Dendritic cell treated with granulocyte-macrophage colony-stimulating factor and Interleukin-4, amounts not matched to agents 40 ng/mL and 50 ng/mL, for 4 days (primary cell): ENCODE measurements around the gene AFF3.

Experiments used
- H3K27ac Mint-ChIP-seq: one replicate; pipeline ENCODE4 v1.8.0; 2022; ENCODE audit warnings: mild to moderate bottlenecking, mixed read lengths
- H3K27me3 Mint-ChIP-seq: one replicate; pipeline ENCODE4 v1.8.0; 2022; ENCODE audit warnings: mild to moderate bottlenecking, mixed read lengths
- H3K36me3 Mint-ChIP-seq: one replicate; pipeline ENCODE4 v1.8.0; 2022; ENCODE audit warnings: low read depth, mixed read lengths
- H3K4me1 Mint-ChIP-seq: one replicate; pipeline ENCODE4 v1.8.0; 2022; ENCODE audit warnings: low read depth, mixed read lengths
- H3K4me3 Mint-ChIP-seq: one replicate; pipeline ENCODE4 v1.8.0; 2022; ENCODE audit warnings: mild to moderate bottlenecking, moderate library complexity, mixed read lengths
- H3K9me3 Mint-ChIP-seq: one replicate; pipeline ENCODE4 v1.8.0; 2022; ENCODE audit warnings: mixed read lengths
- intact Hi-C: fragments of 100-400 bp; cut with micrococcal nuclease; formaldehyde crosslinking; loops from one replicate; pipeline ENCODE4 v1.15.0; 2022

The AFF3 gene

DNA sequence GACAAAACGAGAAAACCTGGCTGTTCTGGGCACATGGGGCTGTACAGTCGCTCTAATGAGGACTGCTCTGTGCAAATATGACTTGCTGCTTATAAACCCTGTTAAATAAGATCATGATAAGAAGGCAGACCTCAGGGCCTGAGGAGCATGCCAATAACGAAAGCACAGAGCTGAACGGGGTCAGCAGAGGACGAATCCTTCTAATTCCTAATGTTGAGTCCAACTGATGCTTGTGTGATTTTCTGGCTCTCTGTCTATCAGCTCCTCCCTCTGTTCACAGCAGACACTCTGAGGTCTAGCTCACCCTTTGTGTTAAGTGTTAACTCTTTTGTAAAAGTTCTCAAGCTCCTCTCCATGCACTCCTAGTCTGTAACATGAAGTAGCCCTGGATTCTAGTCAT is 485.4 kb downstream of the AFF3 start:
- Mint-ChIP-seq H3K27me3 (no peaks in the 10 kb centered on the region), H3K36me3 (no peaks in the 10 kb centered on the region), H3K4me1 (peaks cover 19% of the 10 kb centered on the region), H3K27ac (no peak overlapping the region), H3K9me3 (no peaks in the 10 kb centered on the region), H3K4me3 (no peak overlapping the region)
- intact Hi-C loops, result no loop called here

- H3K27ac Mint-ChIP-seq, result no peak overlapping the region
- H3K4me3 Mint-ChIP-seq, result no peak overlapping the region
- H3K4me1 Mint-ChIP-seq, result peaks cover 22% of the 10 kb centered on the region
- no peaks in the 10 kb centered on the region for H3K9me3 Mint-ChIP-seq
- no peaks in the 10 kb centered on the region for H3K36me3 Mint-ChIP-seq
- H3K27me3 Mint-ChIP-seq, result no peaks in the 10 kb centered on the region
- intact Hi-C loops, result no loop called here
These were observed 489.0 kb downstream of the AFF3 start for GRCh38 chr2:99653433-99653832.

DNA sequence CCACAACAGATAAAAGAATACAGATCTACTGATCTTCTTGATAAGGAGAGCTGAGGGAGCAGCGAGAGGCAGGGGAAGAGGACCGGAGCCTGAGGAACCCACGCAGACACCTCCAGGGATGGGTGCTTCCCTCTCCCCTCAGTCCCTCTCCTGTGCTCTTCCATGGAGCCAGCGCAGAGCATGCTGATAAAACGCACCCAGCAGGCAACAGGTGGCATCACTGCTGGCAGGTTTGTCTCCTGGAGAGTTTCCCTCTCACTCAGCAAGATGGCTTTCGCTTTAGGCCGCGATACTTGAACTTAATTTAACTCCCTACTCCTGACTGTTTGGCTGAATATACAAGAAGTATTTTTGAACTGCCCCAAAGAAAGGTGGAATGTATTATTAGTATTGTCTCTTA is 489.5 kb downstream of the AFF3 start:
- Mint-ChIP-seq H3K4me3 (no peak overlapping the region), H3K27me3 (no peaks in the 10 kb centered on the region), H3K9me3 (no peaks in the 10 kb centered on the region), H3K27ac (no peak overlapping the region), H3K36me3 (no peaks in the 10 kb centered on the region), H3K4me1 (peaks cover 23% of the 10 kb centered on the region)
- intact Hi-C loops, result no loop called here

- no peaks in the 10 kb centered on the region for H3K9me3 Mint-ChIP-seq
- intact Hi-C loops, result no loop called here
- no peaks in the 10 kb centered on the region for H3K36me3 Mint-ChIP-seq
- no peak overlapping the region for H3K4me3 Mint-ChIP-seq
- peaks cover 16% of the 10 kb centered on the region for H3K4me1 Mint-ChIP-seq
- no peak overlapping the region for H3K27ac Mint-ChIP-seq
- no peaks in the 10 kb centered on the region for H3K27me3 Mint-ChIP-seq
These were observed 490.3 kb downstream of the AFF3 start for GRCh38 chr2:99651930-99652670.

DNA sequence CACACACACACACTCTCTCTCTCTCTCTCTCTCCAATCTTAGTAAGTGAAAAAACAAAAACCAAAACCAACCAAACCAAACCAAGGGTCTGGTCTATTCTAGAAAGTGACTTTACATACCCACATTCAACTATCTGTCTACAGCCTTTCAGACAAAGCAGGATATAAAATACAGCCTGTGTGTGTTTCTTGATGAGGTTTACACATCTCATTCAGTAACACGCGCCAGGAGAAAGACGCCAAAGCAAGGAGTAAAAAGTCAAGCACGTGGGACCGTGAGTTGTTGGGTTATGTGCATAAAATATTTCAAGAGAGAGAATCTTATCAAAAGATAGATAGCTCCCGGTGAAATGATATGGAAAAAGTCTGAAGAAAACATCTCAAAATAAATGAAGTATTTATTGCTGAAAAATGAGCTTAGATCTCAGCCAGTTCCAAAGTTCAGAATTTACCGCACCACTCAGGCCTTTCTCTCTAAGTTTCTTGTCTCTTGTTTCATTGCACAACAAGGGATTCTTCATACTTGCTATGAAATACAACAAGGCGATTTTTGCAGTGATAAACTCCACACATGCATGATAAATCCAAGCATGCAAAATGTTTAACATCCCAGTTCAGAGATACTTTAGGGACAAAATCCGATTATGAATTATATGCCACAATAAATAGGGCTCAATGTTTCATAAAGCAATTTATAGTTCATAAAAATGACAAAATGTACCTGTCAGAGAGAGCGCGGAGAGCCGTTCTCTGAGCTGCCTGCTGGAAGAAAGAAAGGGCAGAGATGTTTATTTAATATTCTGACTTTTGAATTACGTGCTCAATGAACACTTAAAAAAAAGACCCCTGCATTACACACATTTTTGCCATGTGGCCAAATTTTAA is 493.2 kb downstream of the AFF3 start:
- no peaks in the 10 kb centered on the region for H3K9me3 Mint-ChIP-seq
- intact Hi-C loops, result no loop called here
- no peak overlapping the region for H3K27ac Mint-ChIP-seq
- no peak overlapping the region for H3K4me3 Mint-ChIP-seq
- H3K4me1 Mint-ChIP-seq, result peaks cover 16% of the 10 kb centered on the region
- no peaks in the 10 kb centered on the region for H3K27me3 Mint-ChIP-seq
- H3K36me3 Mint-ChIP-seq, result no peaks in the 10 kb centered on the region

- H3K27me3 Mint-ChIP-seq, result no peaks in the 10 kb centered on the region
- H3K27ac Mint-ChIP-seq, result no peak overlapping the region
- H3K36me3 Mint-ChIP-seq, result no peaks in the 10 kb centered on the region
- peaks cover 16% of the 10 kb centered on the region for H3K4me1 Mint-ChIP-seq
- no peak overlapping the region for H3K4me3 Mint-ChIP-seq
- no peaks in the 10 kb centered on the region for H3K9me3 Mint-ChIP-seq
- intact Hi-C loops, result no loop called here
These were observed 494.1 kb downstream of the AFF3 start for GRCh38 chr2:99648178-99648844.

DNA sequence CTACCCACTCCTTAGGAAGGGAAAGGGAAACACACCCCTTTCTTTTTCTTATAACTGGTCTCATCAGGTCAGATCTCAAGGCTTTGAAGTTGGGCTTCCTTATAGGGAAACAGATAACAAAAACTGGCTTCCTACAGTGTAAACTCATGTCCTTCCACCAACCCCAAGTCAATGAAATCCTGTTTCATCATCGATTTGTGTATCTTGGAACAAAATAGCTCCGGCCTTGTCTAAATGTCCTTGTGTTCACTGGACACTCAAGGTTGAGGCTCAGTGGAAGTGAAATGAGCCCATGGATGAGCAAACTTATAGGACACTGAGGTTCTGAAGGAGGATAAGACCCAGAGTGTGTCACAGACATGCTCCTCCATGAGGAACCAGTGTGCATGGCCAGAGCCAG is 496.4 kb downstream of the AFF3 start:
- no peaks in the 10 kb centered on the region for H3K27me3 Mint-ChIP-seq
- H3K27ac Mint-ChIP-seq, result no peak overlapping the region
- H3K9me3 Mint-ChIP-seq, result no peaks in the 10 kb centered on the region
- no peak overlapping the region for H3K4me3 Mint-ChIP-seq
- H3K4me1 Mint-ChIP-seq, result peaks cover 9% of the 10 kb centered on the region
- no peaks in the 10 kb centered on the region for H3K36me3 Mint-ChIP-seq
- intact Hi-C loops, result no loop called here

DNA sequence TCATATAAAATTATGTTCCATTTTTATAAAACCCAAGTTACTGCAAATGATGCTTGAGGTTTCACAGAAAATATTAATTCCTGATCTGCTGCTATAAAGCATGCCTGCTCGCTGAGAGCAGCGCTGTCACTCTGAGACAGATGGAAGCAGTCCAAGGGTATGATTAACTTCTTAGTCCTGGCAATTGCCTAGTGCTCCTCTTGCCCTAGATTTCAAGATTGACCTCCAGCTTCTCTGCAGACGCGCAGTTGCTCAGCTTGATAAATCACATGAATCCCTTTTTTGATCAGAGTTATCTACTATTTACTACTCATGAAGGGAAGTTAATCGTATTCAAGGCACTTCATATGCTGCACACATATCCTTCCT is 498.0 kb downstream of the AFF3 start:
- Mint-ChIP-seq H3K36me3 (no peaks in the 10 kb centered on the region), H3K27me3 (no peaks in the 10 kb centered on the region), H3K4me3 (no peak overlapping the region), H3K27ac (no peak overlapping the region), H3K4me1 (peaks cover 9% of the 10 kb centered on the region), H3K9me3 (no peaks in the 10 kb centered on the region)
- intact Hi-C loops, result no loop called here

- Mint-ChIP-seq H3K4me1 (peaks cover 8% of the 10 kb centered on the region), H3K9me3 (no peaks in the 10 kb centered on the region), H3K27me3 (no peaks in the 10 kb centered on the region), H3K36me3 (no peaks in the 10 kb centered on the region), H3K27ac (no peak overlapping the region), H3K4me3 (no peak overlapping the region)
- intact Hi-C loops, result no loop called here
These were observed 498.5 kb downstream of the AFF3 start for GRCh38 chr2:99643787-99644418.

- no peaks in the 10 kb centered on the region for H3K27me3 Mint-ChIP-seq
- intact Hi-C loops, result no loop called here
- H3K36me3 Mint-ChIP-seq, result no peaks in the 10 kb centered on the region
- no peaks in the 10 kb centered on the region for H3K4me1 Mint-ChIP-seq
- H3K27ac Mint-ChIP-seq, result no peak overlapping the region
- no peak overlapping the region for H3K4me3 Mint-ChIP-seq
- no peaks in the 10 kb centered on the region for H3K9me3 Mint-ChIP-seq
These were observed 500.4 kb downstream of the AFF3 start for GRCh38 chr2:99641999-99642398.

GRCh38 chr2:99640635-99641151 is 501.7 kb downstream of the AFF3 start:
- no peaks in the 10 kb centered on the region for H3K4me1 Mint-ChIP-seq
- no peak overlapping the region for H3K27ac Mint-ChIP-seq
- no peaks in the 10 kb centered on the region for H3K27me3 Mint-ChIP-seq
- no peak overlapping the region for H3K4me3 Mint-ChIP-seq
- no peaks in the 10 kb centered on the region for H3K36me3 Mint-ChIP-seq
- intact Hi-C loops, result no loop called here
- H3K9me3 Mint-ChIP-seq, result no peaks in the 10 kb centered on the region

GRCh38 chr2:99638791-99639190 is 503.6 kb downstream of the AFF3 start:
- Mint-ChIP-seq H3K36me3 (peaks cover 4% of the 10 kb centered on the region), H3K9me3 (peaks cover 6% of the 10 kb centered on the region), H3K4me3 (no peak overlapping the region), H3K27me3 (no peaks in the 10 kb centered on the region), H3K27ac (no peak overlapping the region), H3K4me1 (no peaks in the 10 kb centered on the region)
- intact Hi-C loops, result no loop called here

DNA sequence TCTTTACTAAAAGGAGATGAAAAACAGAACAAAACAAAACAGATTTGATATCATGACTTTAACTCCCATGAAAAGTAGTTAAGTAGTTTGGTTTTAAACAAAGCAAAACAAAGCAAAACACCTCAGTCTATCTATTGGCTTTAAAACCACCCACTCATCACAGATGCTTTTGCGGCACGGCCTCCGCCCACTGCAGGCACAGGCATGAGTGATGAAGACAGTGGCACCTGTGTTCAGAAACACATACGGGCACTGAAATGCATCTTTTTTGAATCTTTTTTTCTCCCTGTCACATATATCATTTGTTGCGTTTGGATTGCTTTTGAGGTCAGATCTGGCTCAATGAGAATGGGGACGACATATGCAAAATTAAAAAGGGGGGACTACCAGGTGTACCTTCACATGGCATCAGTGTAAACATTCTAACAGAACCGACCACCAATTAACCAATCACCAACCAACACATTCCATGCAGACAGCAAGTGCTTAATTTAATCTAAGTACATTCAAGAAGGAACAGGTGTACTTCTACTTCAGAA is 505.2 kb downstream of the AFF3 start:
- intact Hi-C loops, result no loop called here
- no peaks in the 10 kb centered on the region for H3K27me3 Mint-ChIP-seq
- H3K4me3 Mint-ChIP-seq, result no peak overlapping the region
- H3K4me1 Mint-ChIP-seq, result no peaks in the 10 kb centered on the region
- H3K9me3 Mint-ChIP-seq, result peaks cover 21% of the 10 kb centered on the region
- H3K36me3 Mint-ChIP-seq, result peaks cover 15% of the 10 kb centered on the region
- H3K27ac Mint-ChIP-seq, result no peak overlapping the region
